Fibroblast of skin of abdomen (primary cell): ENCODE data around the gene UBE2QL1.

Source experiments
- DNase-seq: peaks from one replicate; pipeline ENCODE4 v3.0.0-alpha.2; 2013

Gene UBE2QL1

GRCh38 chr5:6480133-6481051 lies 31.7 kb downstream of the UBE2QL1 start:
- DNase-seq, result no peak

- DNase-seq, result no peak
These were observed 34.1 kb downstream of the UBE2QL1 start for GRCh38 chr5:6482735-6483134.

DNA sequence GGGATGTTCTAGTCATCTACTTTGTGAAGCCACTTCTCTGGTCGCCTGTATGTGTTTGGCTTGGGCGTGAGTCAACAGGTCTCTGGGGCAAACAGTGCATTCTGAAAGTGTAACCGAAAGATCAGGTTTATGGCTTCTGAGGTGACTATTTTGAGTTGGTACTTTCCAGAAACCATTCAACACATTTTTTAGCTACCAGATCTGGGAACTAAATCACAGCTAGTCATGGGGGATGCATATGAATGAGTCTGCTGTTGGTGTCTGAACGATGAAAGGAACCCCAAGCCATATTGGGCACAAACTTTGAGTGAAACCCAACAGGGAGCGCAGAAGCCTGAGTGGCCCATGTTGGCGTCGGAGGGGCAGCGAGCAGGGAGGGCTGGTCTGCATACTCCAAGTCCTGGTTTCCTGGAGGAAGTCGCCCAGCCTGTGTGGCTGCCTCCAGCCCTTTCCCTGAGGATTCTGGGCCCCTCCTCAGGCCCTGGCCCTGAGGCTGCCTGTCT lies 35.3 kb downstream of the UBE2QL1 start:
- DNase-seq, result no peak

- no peak for DNase-seq
These were observed 35.8 kb downstream of the UBE2QL1 start for GRCh38 chr5:6484446-6484845.

GRCh38 chr5:6484899-6485298 lies 36.2 kb downstream of the UBE2QL1 start:
- DNase-seq, result no peak

DNA sequence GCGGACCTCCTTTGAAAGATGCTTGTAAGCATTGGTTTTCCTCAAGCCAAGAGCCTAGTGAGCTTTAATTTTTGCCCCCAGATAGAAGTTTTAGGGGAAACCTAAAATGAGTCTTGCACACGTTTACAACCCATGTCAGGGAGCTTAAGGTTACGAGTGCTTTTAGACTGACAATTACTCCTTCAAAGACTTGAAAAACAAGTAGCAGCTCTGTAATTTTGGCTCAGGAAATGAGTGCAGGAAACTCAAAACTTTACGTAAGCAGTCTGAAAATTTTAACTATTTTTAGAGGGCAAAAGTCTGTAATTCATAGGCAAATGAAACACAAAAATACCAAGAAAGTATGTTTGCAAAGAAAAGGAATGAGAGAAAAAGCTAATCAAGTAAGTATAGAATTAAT lies 36.8 kb downstream of the UBE2QL1 start:
- DNase-seq, result no peak

DNA sequence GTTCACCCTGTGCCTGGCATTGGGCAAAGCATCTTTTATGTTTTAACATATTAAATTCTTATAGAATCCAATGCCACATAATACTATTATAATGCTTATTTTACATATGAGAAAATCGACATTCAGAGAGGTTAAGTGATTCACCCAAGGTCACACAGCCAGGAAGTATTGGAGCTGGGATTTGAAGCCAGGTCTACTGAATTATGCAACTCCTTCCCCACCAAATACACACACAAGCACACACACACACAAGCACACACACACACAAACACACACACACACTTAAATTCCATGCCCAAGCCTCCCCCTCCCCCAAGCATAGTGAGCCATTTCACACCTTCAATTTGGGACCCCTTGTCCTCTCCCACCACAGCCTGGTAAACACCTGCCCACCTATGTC lies 37.4 kb downstream of the UBE2QL1 start:
- DNase-seq, result no peak

DNA sequence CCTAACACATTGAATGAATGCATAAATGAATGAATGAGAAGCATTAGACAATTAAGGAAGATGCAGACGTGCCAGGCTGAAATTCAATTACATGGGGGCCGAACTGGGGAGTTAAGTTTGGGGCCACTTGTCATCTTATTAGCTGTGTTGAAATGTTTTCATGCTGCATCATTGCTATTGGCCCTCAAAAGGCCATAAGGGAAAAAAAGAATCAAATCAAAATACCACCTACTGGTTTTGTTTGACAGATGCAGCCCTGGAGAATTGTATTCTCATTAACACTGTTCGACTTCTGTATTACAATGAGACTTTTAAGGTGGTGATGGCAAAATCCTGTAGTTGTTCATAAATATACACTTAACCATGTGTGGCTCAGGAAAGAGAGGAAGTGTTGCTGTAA lies 38.4 kb downstream of the UBE2QL1 start:
- DNase-seq, result no peak

DNA sequence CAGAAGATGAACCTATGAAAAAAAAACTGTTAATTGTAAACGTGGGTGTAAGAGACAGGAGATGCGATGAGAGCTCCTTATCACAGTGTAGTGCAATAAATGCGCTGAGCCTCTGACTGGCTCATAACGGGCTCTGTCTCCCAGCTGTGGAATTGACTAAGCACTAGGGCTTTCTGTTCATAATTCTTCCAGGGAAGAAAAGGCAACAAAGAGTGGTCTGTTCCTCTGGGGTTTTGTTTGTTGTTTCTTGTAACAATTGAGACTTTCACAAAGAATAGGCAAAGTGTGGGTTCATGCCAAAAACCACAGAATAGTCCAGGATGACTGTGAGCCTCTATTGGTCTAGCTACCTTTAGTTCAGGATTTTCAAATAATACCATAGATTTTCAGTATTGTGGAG lies 39.4 kb downstream of the UBE2QL1 start:
- no peak for DNase-seq

DNA sequence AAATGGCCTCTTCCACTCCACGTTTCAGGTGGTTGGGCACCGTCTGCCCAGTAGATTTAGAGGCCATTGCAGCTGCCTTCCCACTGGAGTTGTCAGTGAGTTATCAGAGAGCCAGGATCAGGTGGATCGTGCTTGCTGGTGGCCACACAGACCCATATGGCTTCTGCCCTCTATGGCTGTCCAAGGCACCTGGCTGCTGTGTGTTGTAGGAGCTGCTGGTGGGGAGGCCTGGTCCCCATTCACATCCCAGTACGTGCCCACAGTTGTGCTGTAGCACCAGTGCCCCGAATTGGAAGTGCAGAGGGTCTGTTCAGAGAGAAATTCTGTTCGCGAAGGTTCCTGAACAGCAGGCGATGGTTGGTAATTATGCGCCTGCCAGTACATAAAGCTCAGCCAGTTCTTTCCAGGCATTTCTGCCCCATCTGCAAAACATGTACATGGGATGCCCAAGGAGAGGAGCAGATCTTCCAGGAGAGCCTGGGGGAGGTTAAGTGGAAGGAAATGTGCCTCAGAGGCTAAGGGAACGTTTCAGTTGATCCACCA lies 41.1 kb downstream of the UBE2QL1 start:
- DNase-seq, result no peak

GRCh38 chr5:6490246-6490645 lies 41.6 kb downstream of the UBE2QL1 start:
- no peak for DNase-seq

DNA sequence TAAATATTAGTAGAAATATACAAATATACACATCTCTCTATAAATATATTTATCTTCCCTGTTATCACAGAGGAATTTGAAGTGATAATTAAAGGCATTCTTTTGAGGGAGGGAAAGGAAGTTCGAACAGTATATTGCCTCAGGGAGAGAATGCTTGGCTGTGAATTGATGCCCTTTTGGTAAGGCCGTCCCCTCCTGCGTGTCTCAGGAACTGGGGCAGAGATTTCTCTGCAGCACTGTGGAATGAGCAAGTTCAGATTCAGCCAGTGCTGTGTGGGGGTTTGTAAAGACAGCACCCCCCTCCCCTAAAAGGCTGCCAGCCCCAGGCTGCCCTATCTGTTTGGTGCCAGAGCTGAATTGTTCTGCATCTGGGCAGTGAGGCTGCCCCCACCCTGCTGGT lies 42.0 kb downstream of the UBE2QL1 start:
- no peak for DNase-seq

- DNase-seq, result no peak
These were observed 42.7 kb downstream of the UBE2QL1 start for GRCh38 chr5:6491196-6491918.

DNA sequence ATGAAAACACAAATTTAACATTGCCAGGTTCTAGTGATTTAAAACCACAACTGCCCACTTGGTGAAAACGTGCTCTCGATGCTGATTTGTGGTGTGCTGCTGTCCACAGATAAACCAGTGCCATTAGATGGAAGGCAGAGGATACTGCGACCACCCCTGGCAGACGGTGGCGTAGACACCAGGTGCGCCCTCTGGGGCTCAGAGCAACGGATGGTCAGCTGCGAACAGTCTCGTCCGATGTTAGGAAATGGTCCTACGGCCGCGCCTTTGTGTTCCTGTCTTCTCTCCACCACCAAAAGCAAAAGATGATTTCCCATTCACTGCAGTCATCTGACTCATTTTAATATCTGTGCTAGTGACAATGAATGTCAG lies 43.2 kb downstream of the UBE2QL1 start:
- DNase-seq, result no peak

GRCh38 chr5:6492934-6493333 lies 44.3 kb downstream of the UBE2QL1 start:
- DNase-seq, result no peak

DNA sequence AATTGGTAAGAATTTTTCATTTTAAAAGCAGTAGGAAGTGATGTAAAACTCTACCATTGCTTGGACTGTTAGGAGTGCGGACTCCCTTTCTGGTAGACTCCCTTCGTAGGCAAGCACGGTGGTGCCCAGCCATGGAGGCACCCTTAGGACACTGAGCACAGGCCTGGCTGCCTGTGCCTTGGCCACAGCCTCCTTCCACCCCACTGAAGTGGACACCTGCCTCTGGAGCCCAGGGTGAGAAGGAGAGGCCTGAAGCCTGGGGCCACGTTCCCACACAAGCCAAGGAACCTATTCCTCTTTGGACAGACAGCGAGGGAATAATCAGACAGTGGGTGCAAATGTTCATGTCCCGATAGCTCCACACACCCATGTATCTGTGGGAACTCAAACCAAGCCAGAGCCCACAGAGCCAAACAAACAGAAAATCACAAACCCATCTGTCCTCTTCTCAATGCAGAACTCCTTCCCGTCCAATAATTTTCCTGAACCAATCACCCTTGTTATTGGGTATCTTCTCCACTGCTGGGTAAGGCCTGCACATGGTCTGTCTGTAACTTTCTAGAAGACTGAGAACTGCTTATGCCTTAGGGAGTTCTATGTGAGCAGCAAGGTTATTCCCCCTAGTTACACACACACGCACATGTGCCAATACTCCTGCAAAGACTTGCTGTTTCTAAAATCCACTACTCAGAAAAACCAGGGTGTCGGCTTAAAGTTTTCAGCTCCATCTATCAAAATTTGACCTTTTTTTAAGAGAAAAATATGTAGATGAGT lies 45.2 kb downstream of the UBE2QL1 start:
- no peak for DNase-seq

DNA sequence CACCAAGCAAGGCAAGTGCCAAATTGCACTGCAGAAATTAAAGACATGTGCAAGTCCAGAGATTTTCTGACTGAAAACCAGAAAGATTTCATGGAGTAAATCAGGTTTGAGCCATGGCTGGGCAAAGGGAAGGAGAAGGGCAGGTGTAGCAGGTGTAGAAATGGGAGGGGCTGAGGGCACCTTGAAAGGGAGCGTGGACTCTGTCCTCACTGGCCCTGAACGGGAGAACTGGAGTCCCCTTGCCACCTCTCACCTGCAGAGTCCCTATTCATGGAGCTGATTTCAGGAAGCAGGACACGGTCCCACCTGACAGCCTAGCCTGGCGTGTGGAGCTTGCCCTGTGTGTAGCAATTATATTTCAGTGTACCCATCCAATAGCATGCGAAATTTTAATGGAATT lies 46.3 kb downstream of the UBE2QL1 start:
- DNase-seq, result no peak

DNA sequence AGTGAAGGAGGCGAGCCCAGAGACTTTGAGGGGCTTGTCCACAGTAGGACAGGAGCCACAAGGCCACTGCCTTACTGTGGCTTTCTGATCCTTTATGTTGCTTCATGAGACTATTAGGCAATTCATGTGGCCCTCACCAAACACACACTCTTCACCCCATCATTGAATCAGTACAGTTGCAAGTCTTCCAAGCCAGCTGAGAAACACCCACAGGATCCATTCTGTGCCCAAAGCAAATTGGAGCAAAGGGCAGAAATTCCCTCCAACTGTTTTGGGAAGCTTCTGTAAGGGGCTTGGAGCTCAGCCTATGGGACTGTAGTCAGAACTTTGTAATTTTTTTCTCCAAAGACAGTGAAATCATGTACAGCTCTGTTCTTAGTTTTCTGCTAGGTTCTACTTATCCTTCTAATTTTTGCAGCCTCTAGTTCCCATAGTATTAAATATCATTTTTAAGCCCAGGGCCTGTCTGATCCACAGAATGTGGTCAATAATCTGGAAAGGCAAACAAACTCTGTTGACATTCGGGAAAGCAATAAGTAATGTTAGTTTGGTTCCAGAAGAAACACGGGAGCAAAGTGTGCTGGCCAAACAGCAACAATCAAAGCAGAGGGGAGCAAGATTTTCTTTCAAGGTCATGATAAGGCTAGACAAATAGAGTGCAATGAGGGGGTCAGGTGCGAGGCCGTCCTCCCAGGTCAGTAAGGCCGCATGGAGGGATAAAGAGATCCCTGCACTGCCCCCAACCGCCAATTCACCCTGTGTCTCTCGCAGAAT lies 47.0 kb downstream of the UBE2QL1 start:
- DNase-seq, result no peak

DNA sequence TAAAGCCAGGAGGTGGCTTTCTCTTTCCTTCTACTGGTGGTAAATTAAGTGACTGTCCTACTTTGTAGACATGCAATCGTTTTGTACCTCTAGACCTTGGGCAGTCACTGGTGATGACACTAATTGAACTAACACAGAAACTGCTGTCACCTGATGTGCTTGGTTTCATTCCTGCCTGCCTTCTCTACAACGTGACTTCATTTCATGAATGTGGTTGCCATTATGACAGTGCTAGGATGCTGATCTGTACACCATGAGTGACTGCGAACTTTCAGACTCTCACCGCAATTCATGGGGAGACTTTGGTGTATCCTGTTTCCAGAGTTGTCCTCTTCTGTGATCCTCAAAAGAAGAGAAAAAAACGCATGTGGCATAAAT lies 47.5 kb downstream of the UBE2QL1 start:
- no peak for DNase-seq

GRCh38 chr5:6496636-6497035 lies 48.0 kb downstream of the UBE2QL1 start:
- DNase-seq, result no peak

GRCh38 chr5:6497262-6497661 lies 48.6 kb downstream of the UBE2QL1 start:
- DNase-seq, result no peak

- DNase-seq, result peak; percentile 3
These were observed 50.3 kb downstream of the UBE2QL1 start for GRCh38 chr5:6498968-6499367.
